Endothelial cell of umbilical vein (primary cell): ENCODE results near the gene RPS2. TPM values are rescaled to one million over a fixed set of nuclear protein-coding genes. Genes with fewer than 3 reads are reported as not detected.

Experiments used
- BruUV-seq: library from RNA; stranded (reverse); fragments of 400-500 nt; replicated peaks from 2 replicates; lab custom pipeline; 2021; lab: Mats Ljungman, UMichigan
- CTCF ChIA-PET: fragments of 300-600, 350-600 bp; sonication (Branson Sonifier 250); formaldehyde crosslinking; loops from one replicate; lab custom pipeline; 2021; ENCODE audit warnings: antibody characterized with exemption, inconsistent platforms; lab: Charles Lee
- POLR2A ChIA-PET: fragments of 300-600, 350-600 bp; sonication (Branson Sonifier 250); formaldehyde crosslinking; loops from one replicate; lab custom pipeline; 2021; ENCODE audit warnings: antibody characterized with exemption, inconsistent platforms; lab: Charles Lee
- DNase-seq: peaks from one replicate; pipeline ENCODE4 v3.0.0-alpha.2; 2011; ENCODE audit warnings: low read depth, low spot score
- FAIRE-seq: peaks from 2 replicates; lab custom pipeline; 2011; peaks lifted over from hg19 to GRCh38; lab: Jason Lieb, UNC
- H2AFZ ChIP-seq: 2 replicates; pipeline ENCODE4 v1.6.0; 2012; ENCODE audit warnings: low read depth, low read length, control low read depth, inconsistent platforms
- H3K27ac ChIP-seq: 2 replicates; pipeline ENCODE4 v1.5.1; 2011; ENCODE audit warnings: low read depth, mild to moderate bottlenecking, control low read depth, low read length, moderate library complexity; ENCODE audit not compliant: insufficient read depth
- H3K27me3 ChIP-seq, 2 experiments: 2 replicates each; pipeline versions ENCODE4 v1.6.0 to v1.6.1; 2011; ENCODE audit warnings: low read length in 2 of 2, mixed read lengths in 1 of 2; ENCODE audit not compliant: control insufficient read depth in 2 of 2, insufficient read depth in 2 of 2
- H3K36me3 ChIP-seq, 2 experiments: 2 replicates in 1 of 2; 3 replicates in 1 of 2; pipeline ENCODE4 v1.5.1; 2011; ENCODE audit warnings: low read length in 2 of 2, mild to moderate bottlenecking in 1 of 2, moderate library complexity in 1 of 2; ENCODE audit not compliant: control insufficient read depth in 2 of 2, insufficient read depth in 2 of 2; ENCODE audit errors: extremely low read depth in 1 of 2
- H3K4me1 ChIP-seq: 3 replicates; pipeline ENCODE4 v1.5.1; 2011; ENCODE audit warnings: mild to moderate bottlenecking, low read length; ENCODE audit not compliant: control insufficient read depth, insufficient read depth; ENCODE audit errors: extremely low read depth
- H3K4me2 ChIP-seq: 2 replicates; pipeline ENCODE4 v1.6.1; 2011; ENCODE audit warnings: low read length, control low read depth, mixed read lengths; ENCODE audit not compliant: insufficient read depth
- H3K4me3 ChIP-seq, 3 experiments: fragments of 200-600 bp in 1 of 3; sonication (generic), shearing (Covaris generic) in 1 of 3; replicated peaks in 1 of 3; 2 replicates each; pipeline ENCODE4 v1.5.1; 2011 to 2016; ENCODE audit warnings: control low read depth in 3 of 3, low read length in 3 of 3, mild to moderate bottlenecking in 2 of 3, inconsistent platforms in 1 of 3, low read depth in 1 of 3, moderate library complexity in 1 of 3; ENCODE audit not compliant: insufficient read depth in 1 of 3
- H3K79me2 ChIP-seq: 2 replicates; pipeline ENCODE4 v1.6.0; 2012; ENCODE audit warnings: low read length, inconsistent platforms; ENCODE audit not compliant: control insufficient read depth, insufficient read depth
- H3K9ac ChIP-seq: replicated peaks from 2 replicates; pipeline ENCODE3; 2011; ENCODE audit warnings: low read length, control low read depth; ENCODE audit not compliant: insufficient read depth; ENCODE audit errors: extremely low read depth
- H3K9me1 ChIP-seq: replicated peaks from 3 replicates; pipeline ENCODE4 v1.6.0; 2011; ENCODE audit warnings: mild to moderate bottlenecking, low read length; ENCODE audit not compliant: control insufficient read depth, insufficient read depth; ENCODE audit errors: extremely low read depth
- H3K9me3 ChIP-seq: replicated peaks from 2 replicates; pipeline ENCODE4 v1.5.1; 2012; ENCODE audit warnings: low read length, inconsistent platforms; ENCODE audit not compliant: control insufficient read depth, insufficient read depth
- H4K20me1 ChIP-seq: replicated peaks from 2 replicates; pipeline ENCODE3; 2011; ENCODE audit warnings: mild to moderate bottlenecking, low read length; ENCODE audit not compliant: control insufficient read depth, insufficient read depth; ENCODE audit errors: extremely low read depth
- EZH2 ChIP-seq: IDR thresholded peaks from 2 replicates; pipeline ENCODE4 v1.6.1; 2012; ENCODE audit warnings: borderline replicate concordance, low read depth, mild to moderate bottlenecking, moderate library complexity, low read length, inconsistent platforms; ENCODE audit not compliant: severe bottlenecking
- GATA2 ChIP-seq: IDR thresholded peaks from 2 replicates; pipeline ENCODE4 v1.7.0; 2011; ENCODE audit warnings: low read depth, mild to moderate bottlenecking, moderate library complexity, mixed read lengths, low read length; ENCODE audit not compliant: insufficient read length, insufficient read depth
- MYC ChIP-seq: IDR thresholded peaks from one replicate; pipeline ENCODE4 v1.6.1; 2011; ENCODE audit warnings: mild to moderate bottlenecking, low read depth, low read length
- dilution Hi-C: fragments of 300-500 bp; cut with MboI; formaldehyde crosslinking; loops from one replicate; pipeline ENCODE4 v1.15.0; 2019; ENCODE audit warnings: low sequenced_read_pairs; ENCODE audit not compliant: extremely low pct_ligation_motif_present
- intact Hi-C: fragments of 100-400 bp; cut with micrococcal nuclease; formaldehyde crosslinking; loops from one replicate; pipeline ENCODE4 v1.10.0; 2022
- polyA plus RNA-seq, 4 experiments: library from polyadenylated mRNA; depleted of rRNA in 3 of 4; stranded (reverse) in 3 of 4; unstranded in 1 of 4; fragments of >200 nt; gene quantifications; 2 replicates each; pipeline versions ENCODE4 v1.2.1 to v1.2.3, GENCODE V29; 2011 to 2012; ENCODE audit warnings: missing spikeins in 1 of 4
- total RNA-seq: library from RNA; stranded (reverse); gene quantifications from 2 replicates; pipeline ENCODE4 v1.2.3, GENCODE V29; 2021
- TF ChIP-seq, protein P1 (sequence below): IDR thresholded peaks from 2 replicates; pipeline ENCODE4 v1.6.1; 2011; ENCODE audit not compliant: insufficient read depth, insufficient read length

The RPS2 gene
- total and polyA plus RNA-seq, 2 donors (not counting 3 experiments of a cell fraction or from before 2014, with no cell fraction given) = 2,793 to 9,021 TPM

DNA sequence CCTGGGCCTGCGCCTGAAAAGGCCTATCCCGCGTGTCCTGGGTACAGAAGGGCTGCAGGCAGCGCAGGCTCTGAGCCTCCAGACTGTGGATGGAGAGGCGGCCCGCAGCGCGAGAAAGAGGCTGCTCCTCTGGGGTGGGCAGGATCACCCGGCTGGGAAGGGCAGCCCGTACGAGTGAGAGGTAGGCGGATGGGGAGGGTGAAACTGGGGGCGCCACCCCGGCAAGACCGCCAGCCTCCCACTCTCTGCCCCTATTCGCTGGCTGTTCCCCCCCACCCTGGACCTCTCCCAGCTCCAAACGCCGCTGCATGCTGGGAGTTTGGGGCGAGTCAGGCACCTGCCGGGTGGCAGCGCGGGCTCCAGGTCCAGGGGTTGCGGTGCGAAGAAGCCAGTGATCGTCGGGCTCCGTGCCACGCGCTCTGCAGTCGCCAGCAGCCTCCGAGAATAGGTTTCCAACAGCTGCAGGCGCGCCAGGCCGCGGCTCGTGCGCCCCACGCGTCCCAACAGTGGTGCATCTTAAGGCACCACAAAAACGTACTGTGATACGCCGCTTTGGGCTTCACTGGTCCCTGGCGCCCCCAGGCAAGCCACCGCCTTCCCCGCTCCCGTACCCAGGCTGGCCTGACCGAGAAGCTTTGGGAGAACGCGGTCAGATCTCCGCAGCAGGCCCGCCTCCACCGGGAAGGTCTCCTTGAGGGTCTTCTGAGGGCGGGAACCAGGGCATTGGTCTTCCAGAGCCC, 15.6 kb upstream of the RPS2 start:
- TF ChIP-seq EZH2 = peak; percentile 98
- TF ChIP-seq, protein P1, sequence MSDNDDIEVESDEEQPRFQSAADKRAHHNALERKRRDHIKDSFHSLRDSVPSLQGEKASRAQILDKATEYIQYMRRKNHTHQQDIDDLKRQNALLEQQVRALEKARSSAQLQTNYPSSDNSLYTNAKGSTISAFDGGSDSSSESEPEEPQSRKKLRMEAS = no peak
- no peak for TF ChIP-seq GATA2
- TF ChIP-seq MYC = no peak
- Histone ChIP-seq H3K4me2 (no peak overlapping the region), H2AFZ (no peak overlapping the region), H3K4me1 (peaks cover 13% of the 10 kb centered on the region), H4K20me1 (no peaks in the 10 kb centered on the region), H3K9me3 (no peaks in the 10 kb centered on the region), H3K79me2 (peaks cover 3% of the 10 kb centered on the region), H3K9ac (no peak overlapping the region), H3K27me3 (peaks cover 35 to 41% of the 10 kb centered on the region in 2 experiments), H3K9me1 (no peaks in the 10 kb centered on the region), H3K36me3 (peaks cover 7 to 29% of the 10 kb centered on the region in 2 experiments), H3K4me3 (no peak overlapping the region), H3K27ac (no peak overlapping the region)
- dilution Hi-C loops (no loop called here), intact Hi-C loops (no loop called here)
- CTCF ChIA-PET = interaction anchor here (5.0 kb wide), 1 partner anchor 161 kb away, joined by 21 read pairs; no protein-coding TSS in a partner anchor
- FAIRE-seq (no peak), DNase-seq (no peak)
- no TSS peak for BruUV-seq
- POLR2A ChIA-PET = interaction anchor here (0.6 kb wide), 1 partner anchor 175 kb away, joined by 4 read pairs; the partner anchor contains the start of gene TRAF7
